AG09309 (cell line): ENCODE results near the gene PIPOX.
A peak's percentile ranks its signal among the peaks of the same experiment; 100 is the strongest.

ENCODE experiments used
- DNase-seq: peaks from one replicate; pipeline ENCODE4 v3.0.0-alpha.2; 2010; ENCODE audit warnings: low read depth
- H3K4me3 ChIP-seq: 2 replicates; pipeline ENCODE4 v1.5.1; 2011; ENCODE audit warnings: mild to moderate bottlenecking, low read depth, low read length, moderate library complexity; ENCODE audit not compliant: control insufficient read depth
- CTCF ChIP-seq: IDR thresholded peaks from 2 replicates; pipeline ENCODE4 v1.5.1; 2011; ENCODE audit warnings: mild to moderate bottlenecking, low read depth, low read length, inconsistent platforms; ENCODE audit not compliant: insufficient read depth, control insufficient read depth; ENCODE audit errors: missing control alignments

PIPOX gene

GRCh38 chr17:29038085-29038795 lies 4.7 kb upstream of the PIPOX start:
- TF ChIP-seq CTCF, result no peak
- no peak overlapping the region for H3K4me3 ChIP-seq
- no peak for DNase-seq

GRCh38 chr17:29039764-29040598 lies 3.0 kb upstream of the PIPOX start:
- no peak overlapping the region for H3K4me3 ChIP-seq
- DNase-seq, result peak; percentile 87
- TF ChIP-seq CTCF, result no peak

- no peak overlapping the region for H3K4me3 ChIP-seq
- no peak for TF ChIP-seq CTCF
- DNase-seq, result no peak
Measured at GRCh38 chr17:29041091-29041490, 1.9 kb upstream of the PIPOX start.

GRCh38 chr17:29041571-29041970 lies 1.4 kb upstream of the PIPOX start:
- TF ChIP-seq CTCF, result no peak
- DNase-seq, result no peak
- H3K4me3 ChIP-seq, result no peak overlapping the region

GRCh38 chr17:29042026-29042678 lies 789 bp upstream of the PIPOX start:
- no peak for TF ChIP-seq CTCF
- no peak for DNase-seq
- no peak overlapping the region for H3K4me3 ChIP-seq

- DNase-seq, result no peak
- TF ChIP-seq CTCF, result no peak
- no peak overlapping the region for H3K4me3 ChIP-seq
Measured at GRCh38 chr17:29043539-29044145, 701 bp downstream of the PIPOX start.
